Fibroblast of skin of right quadriceps (primary cell): ENCODE data around the gene DNAH11.

Source experiments
- DNase-seq: peaks from one replicate; pipeline ENCODE4 v3.0.0-alpha.2; 2013

The DNAH11 gene

DNA sequence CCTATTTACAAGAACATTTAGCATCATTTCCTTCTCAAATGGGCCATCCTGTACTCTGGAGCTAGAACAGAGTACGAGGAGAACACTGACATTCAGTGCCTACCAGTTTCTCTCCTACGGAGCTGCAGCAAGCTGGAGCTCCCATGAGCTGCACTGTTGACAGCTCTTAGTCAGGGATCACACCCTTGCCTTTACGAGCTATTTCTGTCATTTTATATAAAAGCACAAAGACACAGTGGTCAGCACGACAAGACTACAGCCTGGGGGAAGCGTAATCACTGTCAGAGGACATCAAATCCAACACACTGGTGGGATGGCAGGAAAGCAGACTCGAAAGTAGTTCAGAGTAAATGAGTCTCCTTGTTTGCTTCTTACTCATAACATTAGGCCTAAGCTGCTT lies 400.1 kb downstream of the DNAH11 start:
- no peak for DNase-seq

DNA sequence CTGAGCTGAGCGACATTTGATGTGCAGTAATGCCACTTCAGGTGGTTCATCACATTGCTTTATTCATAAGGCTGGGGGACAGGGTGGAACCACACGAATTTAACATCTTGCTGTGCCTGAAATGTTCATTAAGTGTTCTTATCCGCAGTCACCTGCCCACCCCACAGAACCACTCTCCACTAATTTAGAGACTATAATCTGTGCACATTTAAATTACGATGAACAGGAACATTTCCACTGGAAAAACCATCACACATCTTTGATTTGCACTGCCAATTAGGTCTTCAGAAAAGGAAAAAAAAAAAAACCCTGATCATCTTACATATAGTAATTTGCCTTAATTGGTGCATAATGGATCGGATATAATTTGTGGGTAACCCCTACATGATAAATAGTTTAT lies 400.6 kb downstream of the DNAH11 start:
- no peak for DNase-seq

DNA sequence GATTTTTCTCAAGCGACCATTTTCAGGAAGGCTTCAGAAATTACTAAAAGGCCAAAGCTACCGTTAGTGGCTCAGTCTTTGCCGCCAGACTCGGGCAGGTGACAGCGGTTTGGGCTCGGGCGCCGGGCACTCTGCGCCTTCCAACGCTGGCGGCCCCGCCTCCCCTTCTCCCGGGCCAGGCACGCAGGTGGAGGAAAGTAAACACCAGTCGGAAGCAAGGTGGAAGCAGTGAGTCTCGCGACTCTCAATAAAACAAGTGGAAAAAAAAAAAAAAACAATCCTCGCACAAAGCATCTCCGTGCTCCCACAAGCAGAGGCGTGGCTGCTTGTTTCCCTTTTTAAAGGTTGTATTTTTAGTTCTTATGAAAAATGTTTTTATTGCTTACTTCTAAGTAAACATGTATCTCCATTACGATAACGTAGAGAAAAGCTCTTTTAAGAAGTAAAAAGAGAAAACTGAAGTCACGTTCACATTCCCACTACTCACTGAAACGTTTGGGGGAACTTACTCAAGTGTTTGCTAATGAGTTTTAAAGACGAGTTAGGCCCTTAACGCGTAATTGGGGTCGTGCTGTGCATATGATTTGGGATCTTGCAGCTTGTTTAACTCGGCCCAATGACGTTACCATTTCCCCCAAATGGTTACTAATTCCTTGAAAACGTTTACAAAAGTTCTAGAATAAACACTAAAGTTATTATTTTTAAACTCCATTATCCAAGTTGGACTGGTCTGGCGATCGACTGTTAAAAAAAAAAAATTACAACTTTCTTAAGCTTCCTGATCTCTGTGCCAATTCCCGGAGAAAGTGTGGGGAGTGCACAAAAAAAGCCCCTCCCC lies 402.0 kb downstream of the DNAH11 start:
- peak; percentile 18 for DNase-seq

DNA sequence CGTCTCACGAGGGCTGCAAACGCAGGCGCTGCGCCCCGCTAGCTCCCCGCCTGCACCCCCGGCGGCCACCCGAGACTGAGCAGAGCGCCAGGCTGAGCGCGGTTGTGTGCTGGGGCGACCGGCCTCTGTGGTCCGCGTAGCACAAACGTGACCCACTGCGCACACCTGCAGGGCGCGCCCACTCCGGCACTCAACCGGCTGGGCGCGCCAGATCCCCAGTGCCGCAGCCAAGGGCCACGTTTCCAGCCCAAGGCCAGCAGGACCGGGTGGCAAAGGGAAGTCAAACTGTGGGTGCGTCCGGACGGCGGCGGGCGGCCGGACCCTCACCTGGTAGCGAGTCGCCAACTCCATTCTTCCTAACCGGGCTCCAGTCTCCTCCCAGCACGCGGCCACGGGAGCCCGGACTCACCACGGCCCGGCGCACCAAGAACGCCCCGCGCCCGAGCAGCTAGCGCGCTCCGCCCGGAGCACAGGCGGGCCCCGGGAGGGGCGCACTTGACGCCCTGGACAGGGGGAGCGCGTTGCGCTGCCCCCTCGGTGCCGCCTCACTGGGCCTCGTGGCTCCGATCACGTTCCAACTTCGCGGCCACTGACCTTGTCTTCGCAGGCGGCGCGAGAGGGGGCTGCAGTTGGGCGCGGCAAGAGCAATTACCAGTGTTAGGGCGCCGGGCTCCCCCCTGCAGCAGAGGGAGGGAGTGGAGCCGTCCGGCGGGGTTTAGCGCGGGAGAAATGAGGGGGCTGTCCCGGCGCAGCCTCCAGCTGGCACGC lies 402.8 kb downstream of the DNAH11 start, which contains the start of gene CDCA7L:
CDCA7L (minus strand) TSS at position 446 of the 768 bp plus-strand sequence; CDS start at position 351, 95 bp downstream.
- DNase-seq = peak; percentile 74

DNA sequence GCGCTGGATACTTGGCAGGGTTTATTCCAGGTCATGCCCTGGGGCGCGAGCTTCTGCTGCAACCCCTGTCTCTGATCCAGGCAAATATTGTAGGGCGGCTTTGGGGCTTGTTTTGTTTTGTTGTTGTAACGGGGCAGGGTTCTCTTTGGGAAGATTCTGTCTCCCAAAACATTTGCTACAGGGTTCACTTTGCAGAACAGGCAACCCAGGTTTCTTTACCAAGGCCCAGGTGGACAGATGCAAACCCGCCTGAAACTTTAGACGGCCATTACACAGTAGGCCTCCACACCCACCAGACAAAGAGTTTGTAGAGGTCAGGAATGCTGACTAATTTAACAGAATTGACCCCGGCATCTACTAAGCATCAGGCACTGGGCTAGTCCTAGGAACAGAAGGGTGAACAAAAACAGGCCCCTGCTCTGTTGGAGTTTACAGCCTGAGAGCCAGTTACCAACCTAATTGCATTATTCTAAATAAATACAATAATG lies 403.4 kb downstream of the DNAH11 start:
- DNase-seq = no peak

DNA sequence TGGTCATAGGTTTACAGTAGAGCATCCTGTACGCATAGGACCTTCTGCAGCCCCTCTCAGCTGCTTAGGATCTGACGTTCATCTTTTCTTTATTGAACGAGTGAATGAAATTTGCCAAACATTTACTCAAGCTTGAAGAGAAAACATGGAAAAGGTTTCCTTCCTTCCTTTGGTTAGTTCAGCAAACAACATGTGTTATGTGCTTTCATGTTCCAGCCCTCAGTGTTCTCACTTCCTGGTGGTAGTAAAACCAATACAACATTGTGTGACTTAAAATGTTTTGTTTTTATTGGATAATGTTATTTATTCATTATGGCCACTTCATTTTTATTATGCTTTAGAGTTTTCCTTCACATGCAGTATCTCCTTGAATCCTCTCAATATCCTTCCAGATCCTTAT lies 404.2 kb downstream of the DNAH11 start:
- DNase-seq = no peak

DNA sequence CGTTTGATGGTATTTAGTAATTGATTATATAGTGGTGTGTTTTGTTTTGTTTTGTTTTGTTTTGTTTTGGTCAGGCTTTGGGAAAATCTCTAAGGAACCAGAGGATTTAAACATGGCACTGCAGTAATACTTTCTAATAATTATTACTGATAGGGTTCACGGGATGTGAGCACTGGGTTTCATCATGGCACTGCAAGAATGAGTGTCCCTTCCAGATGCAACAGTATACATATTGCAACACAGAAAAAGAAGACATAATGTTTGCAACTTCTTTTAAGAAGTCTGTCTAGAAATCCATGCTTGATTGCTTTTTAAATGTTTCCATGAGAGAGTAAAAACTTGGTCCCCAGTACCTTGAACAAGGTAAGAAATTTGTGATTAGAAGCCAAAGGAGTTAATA lies 405.1 kb downstream of the DNAH11 start:
- no peak for DNase-seq

DNA sequence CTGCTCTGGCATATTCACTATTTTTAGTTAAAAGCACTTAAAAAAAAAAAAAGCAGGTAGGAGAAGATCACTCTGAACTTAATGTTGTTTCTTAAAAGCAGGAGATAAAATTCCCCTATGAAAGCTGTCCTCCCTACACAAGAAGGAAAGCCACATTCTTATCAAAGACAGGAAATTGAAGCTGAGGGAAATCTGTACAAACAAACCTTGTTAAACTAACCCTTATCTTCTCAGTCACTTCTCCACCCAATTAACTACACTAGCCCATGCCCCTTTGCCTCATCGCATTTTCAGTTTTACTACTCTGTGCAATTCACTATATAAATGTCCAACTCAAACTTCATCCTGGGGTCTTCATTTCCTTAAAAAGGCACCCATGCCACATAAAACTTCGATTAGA lies 405.5 kb downstream of the DNAH11 start:
- DNase-seq = no peak

DNA sequence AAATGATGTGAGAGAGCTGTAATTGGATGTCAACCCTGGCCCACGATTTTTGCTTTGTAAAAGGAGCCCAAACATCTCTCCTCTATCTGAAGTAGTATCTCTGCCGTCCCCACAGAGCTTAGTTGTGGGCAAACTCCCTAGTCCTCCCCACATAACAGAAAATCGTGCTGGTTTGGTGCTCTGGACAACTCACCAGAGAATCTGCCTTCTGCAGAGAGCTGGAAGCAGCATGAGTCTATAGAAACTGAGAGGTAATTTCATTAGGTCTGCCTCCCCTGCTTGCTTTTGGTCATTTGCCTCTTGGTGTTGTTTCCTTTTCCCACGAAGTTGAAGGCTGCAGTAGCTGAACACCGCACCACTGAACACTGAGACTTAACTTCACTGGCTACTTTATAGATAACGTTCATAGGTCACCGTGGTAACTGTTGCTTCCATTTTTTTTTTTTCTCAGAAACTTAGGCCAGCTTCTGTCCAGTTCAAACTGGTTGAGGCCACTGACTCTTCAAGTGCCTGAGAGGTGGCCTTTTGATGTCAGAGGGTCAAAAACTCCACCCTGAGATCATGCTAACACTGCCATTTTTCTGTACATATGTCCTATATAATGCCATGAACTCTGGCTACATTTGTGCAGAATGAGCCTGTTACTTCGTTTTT lies 406.2 kb downstream of the DNAH11 start:
- no peak for DNase-seq
